ENCODE results near the gene GAP43.

- TF ChIP-seq EZH2phosphoT487 (IDR thresholded peaks at IDR 0.05; ENCODE audit: borderline replicate concordance, low read length), result no peak
- no peak for TF ChIP-seq CTCF (IDR thresholded peaks at IDR 0.05; ENCODE audit: low read depth, low read length, poor library complexity, severe bottlenecking)
These were observed 8.1 kb upstream of the GAP43 start for GRCh38 chr3:115615001-115615814.
